NCI-H187 (cell line): ENCODE data around the gene CCR6.

Experiments used
- DNase-seq, 2 experiments: peaks; one replicate each; lab custom pipeline; 2025; lab: John Stamatoyannopoulos, UW

CCR6 gene

GRCh38 chr6:167098825-167099225, 24.1 kb upstream of the CCR6 start:
- DNase-seq = no peak

DNA sequence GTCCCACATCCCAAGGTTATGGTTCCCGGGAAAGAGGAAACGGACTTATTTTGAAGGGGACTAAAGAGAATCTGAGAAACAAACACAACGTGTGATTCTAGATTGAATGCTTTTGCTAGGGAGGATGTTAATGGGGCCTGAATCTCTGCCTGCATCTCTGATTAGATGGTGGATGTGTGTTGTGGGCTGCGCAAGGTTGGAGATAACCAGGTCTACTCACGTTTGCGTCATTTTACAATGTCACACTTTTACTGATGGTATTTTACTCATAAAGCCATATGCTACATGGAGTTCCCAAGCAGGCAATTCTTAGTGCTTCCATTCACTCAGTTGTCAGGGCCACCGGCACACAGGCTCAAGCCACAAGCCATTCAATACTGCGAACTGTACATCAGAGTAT, 23.2 kb upstream of the CCR6 start:
- no peak for DNase-seq

DNA sequence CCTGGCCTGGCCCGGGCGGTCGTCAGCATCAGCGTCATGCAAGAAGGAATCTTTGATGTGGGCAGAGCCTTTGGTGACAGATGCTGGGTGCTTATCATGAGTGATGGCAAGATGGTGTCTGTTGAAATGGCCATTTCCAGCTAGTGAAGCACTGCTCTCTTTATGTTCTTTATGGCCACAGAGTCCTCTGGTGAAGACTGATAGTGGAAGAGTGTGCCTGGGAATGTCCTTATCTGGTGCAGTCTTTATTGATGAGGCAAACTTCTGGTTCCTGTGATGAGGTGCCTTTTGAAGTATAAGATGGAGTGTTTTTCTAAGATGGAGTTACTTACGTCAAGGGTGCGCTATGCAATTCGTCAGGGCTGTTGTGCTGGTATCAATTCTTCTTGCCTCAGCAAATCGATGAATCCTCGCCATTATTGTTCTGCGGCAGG, 22.6 kb upstream of the CCR6 start:
- no peak for DNase-seq

DNA sequence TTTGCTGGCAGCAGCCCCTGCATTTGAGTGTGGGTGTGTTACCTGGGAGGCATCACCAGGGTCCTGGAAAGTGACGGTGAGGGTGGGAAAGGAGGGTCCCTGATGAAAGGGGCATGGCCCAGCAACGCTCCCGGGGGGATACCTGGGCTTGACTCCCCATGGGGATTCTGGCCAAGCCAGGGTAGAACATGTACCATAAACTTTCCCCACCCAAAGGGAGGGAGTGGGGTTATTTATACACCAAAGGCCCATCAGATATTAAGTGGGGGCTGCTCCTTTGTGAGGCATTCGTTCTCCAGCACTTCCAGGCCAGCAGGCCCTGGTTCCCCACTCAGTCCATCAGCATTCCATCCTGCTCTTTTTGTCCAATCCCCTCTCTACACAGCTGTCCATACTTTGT, 20.6 kb upstream of the CCR6 start:
- no peak for DNase-seq

DNA sequence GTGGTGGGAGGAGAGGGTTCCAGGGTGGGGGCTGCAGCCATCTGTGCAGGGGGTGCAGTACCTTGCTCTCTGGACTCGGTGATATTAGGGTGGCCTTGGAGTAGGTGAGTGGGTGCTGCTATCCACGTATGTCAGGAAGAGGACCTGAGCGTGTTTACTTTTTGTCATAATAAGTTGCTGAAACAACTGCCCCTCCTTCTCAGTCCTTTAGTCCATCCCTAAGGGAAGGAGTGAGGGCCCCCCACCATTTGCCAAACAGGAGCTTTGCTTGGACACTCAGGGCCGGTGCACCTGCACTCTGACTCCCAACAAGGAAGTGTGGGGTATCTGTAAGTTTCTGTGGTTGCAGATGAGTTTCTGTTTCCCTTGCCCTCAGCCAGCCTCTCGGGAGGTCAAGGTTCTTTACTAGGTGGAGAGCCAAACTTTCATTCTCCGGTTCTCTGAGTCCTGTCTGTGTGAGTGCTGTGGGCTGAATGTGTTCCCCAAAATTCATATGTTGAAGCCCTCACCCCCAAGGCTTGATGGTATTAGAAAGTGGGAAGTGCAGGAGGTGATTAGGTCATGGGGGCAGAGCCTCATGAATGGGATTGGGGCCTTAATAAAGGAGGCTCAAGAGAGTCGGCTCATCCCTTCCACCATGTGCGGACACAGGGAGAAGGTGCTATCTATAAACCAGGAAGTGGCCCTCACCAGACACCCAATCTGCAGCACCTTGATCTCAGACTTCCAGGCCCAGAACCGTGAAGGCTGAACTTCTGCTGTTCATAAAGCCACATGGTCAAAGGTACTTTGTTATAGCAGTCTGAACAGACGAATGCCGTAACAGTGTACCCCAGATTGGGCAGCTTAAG, 19.6 kb upstream of the CCR6 start:
- no peak for DNase-seq

- no peak for DNase-seq
Observed at GRCh38 chr6:167104388-167104787, 18.5 kb upstream of the CCR6 start.

GRCh38 chr6:167105060-167105459, 17.8 kb upstream of the CCR6 start:
- DNase-seq = no peak

- DNase-seq = no peak
Observed at GRCh38 chr6:167106406-167106805, 16.5 kb upstream of the CCR6 start.

- no peak for DNase-seq
Observed at GRCh38 chr6:167107787-167108186, 15.1 kb upstream of the CCR6 start.

DNA sequence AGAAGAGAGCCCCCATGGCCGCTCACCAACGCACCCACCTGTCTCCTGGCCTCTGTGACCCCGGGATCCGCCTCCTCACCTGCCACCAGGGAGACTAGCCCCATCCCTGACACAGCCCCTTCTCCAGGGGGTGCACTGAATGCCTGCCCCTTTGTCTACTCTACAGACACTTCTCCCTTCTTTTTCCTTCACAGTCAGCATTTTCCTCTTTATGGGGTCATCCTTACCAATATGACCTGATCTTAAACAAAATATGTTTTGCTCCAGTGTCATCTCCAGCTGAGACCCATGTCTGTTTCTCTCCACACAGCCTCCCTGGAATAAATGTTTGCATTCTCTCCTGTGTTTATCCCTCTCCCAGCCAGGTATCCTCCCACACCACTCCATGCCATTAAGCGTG, 14.6 kb upstream of the CCR6 start:
- no peak for DNase-seq

GRCh38 chr6:167109651-167110050, 13.2 kb upstream of the CCR6 start:
- DNase-seq = no peak

DNA sequence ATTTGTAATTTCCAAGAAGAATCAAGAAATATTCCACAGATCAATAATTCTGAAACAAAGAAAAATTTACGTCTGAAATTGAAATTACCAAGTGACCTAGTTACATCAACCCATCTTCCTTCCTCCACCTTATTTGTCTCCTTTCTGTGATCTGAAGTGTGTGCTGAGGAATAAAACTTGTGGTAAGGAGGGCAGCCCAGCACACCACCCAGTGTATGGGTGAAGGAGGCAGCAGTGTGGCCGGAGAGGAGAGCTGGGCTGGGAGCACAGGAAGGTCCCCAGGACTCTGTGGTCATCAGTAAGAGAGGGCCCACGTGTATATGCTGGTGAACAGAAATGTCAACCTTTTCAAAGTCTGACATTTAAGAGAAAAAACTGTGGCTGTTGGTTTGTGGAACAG, 11.3 kb upstream of the CCR6 start:
- DNase-seq = no peak

DNA sequence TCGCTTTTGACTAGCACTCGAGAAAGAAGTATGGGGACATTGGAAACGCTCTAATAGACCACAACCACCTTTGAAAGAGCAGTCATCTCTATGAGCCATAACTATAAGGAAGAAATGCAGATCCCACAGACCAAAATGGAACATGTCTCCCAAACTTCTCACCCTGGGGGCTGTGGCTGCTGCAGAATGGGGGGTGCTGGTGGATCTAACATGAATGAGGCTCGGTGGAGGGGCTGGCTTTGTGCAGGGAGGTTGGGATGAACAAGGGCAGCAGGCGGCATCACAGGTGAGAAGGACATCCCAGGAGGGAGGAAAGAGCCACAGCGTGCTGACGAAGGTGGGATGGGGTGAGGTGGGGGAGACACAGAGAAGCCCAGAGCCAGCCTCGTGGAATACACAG, 10.5 kb upstream of the CCR6 start:
- DNase-seq = no peak

- no peak for DNase-seq
Observed at GRCh38 chr6:167113047-167113754, 9.7 kb upstream of the CCR6 start.

DNA sequence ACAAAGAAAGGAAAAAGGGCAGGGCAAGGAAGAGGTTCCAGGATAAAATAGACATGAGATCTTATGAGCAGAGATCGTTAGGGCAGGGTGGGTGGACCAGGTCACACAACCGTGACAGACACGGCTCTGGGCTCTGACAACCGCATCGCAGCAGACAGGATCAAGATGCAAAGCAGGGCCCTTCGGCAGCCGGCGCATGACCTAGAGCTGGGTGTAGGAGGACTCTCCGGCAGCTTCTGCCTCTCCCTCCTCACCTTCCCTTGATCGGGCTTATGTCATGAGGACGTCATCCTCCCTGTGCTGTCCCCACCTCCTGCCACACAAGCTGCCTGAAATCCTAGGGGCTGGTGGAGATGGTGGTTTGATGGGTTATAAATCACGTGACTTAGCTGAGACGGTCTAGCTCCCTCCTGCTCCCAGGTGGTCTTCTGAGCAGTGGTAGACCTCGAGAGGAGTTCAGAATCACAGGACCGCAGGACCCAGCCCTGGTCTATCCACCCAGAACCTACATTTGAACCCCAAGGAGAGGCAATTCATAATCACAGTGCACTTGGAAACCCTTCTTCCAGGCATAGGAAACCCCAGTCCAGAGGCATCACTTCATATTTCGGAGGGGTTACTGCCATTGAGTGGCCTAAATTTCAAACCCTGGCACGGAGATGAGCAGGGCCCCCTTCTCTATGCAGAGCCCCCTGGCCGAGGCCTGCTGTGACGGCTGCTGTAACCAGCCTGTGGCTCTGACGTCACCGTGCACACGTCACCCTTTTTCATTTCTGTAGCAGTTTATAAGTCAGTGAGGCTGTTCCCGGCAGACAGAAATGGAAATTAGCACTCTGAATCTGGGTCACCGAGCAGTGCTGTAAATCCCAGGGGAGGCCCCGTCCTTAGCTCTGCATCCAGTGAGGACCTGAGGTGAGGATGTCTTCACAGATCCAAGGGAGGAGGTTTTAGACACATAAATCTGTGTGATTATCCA, 8.7 kb upstream of the CCR6 start:
- DNase-seq = no peak

- no peak for DNase-seq
Observed at GRCh38 chr6:167115054-167115453, 7.8 kb upstream of the CCR6 start.

DNA sequence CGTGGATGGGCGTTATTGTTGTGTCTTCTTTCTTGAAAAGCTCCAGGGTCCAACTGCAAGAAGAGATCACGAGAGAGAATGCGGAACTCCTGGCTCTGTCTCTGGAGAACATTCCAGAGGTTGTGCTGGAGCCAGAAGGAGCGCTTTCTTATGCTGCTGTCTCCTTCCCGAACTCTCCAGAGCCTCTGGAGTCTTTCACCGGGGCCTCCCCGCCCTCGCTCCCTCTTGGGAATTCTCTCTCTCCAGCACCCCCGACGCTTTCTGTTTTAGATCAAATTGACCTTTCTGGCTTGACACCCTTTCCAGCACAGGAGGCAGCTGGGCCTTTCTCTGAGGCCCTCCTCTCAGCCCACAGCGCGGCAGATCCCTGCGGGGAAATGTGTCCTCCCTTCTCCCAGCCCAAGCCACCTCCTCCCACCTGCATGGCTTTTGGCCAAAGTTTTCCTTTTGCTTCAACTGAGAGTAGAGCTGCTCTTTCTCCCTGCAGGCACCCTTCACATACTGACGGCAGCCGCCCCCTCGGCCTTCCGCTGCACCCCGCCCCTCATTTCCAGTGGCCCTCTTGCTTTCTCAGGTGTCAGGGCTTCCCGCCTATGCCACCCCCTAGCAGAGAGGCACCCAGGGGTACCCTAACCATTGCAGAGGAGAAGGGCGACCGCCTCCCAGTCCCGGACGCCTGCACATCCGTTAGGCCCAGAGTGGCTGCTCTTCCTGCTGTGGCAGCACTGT, 6.6 kb upstream of the CCR6 start:
- DNase-seq = no peak

DNA sequence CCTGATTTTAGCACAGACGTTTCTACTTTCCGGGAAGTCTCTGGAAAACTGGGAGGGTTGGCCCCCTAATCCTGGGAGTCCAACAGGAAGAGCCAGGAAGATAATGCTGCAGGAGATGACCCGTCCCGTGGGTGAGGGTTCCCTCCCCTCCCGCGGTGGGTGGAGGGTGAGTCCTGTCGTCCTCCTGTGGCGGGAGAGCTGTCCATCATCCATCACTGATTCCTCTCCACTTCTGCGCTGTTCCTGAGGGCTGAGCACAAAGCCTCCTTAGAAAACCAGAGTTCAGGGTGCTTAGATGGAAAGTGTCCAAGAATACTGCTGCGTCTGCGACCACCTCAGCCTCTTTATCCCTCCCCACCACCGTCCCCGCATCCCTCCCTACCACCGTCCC, 6.1 kb upstream of the CCR6 start:
- no peak for DNase-seq

GRCh38 chr6:167118006-167118405, 4.9 kb upstream of the CCR6 start:
- DNase-seq = no peak

GRCh38 chr6:167118839-167119238, 4.1 kb upstream of the CCR6 start:
- DNase-seq = no peak

DNA sequence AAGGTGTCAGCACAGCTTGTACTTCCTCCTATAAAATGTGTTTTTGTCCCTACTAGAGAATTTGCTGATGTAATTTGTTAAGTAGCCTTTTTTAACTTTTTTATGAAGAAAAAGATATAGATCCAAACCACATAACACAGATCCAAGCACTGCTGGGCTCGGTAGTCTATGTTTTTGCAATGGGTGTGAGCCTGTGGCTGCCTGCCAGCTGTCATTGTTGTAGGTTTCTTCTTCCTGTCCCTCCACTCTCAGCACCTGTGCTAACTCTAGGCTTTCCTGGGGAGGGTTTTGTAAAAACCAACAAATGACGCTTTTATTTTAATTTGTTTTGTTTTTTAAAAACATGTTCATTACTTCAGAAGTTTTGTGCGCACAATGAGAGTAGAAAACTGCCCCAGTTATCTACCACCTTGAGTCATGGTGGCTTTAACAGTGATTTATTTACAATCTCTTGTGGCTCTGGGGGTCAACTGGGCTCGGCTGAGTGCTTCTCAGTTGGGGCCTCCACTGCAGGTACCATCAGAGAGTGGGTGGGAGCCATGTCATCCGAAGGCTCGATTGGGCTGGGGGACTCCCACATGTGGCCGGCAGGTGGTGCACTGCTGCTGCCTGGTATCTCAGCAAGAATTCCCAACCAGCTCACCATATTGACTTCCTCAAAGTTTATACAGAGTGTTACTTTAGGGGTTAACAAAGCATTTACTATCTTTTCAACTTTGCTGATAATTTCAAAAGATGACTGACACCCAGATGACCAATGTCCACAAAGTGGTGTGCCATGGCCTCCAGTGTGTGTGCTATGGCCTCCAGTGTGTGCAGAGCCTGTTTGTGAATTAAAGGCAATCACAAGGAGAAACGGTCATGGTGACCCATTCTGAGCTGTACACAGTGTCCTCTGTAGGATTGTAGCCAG, 3.0 kb upstream of the CCR6 start:
- no peak for DNase-seq
